PFSK-1 (cell line): Measurements from ENCODE around the gene NUDT3.

ENCODE experiments used
- FOXP2 ChIP-seq: optimal IDR thresholded peaks from 2 replicates; pipeline ENCODE3; 2011; ENCODE audit warnings: borderline replicate concordance, control low read depth, inconsistent platforms; ENCODE audit not compliant: insufficient read depth; ENCODE audit errors: extremely low read length, extremely low read depth
- POLR2AphosphoS5 ChIP-seq: IDR thresholded peaks from 2 replicates; pipeline ENCODE4 v1.6.1; 2012; ENCODE audit warnings: low read depth, mild to moderate bottlenecking, control low read depth, low read length, moderate library complexity
- REST ChIP-seq, 2 experiments: IDR thresholded peaks; 2 replicates each; pipeline versions ENCODE4 v1.6.1 to v1.8.0; 2011 to 2012; ENCODE audit warnings: low read depth in 2 of 2, low read length in 2 of 2, control low read depth in 1 of 2, inconsistent platforms in 1 of 2, mild to moderate bottlenecking in 1 of 2, moderate library complexity in 1 of 2; ENCODE audit not compliant: insufficient read depth in 1 of 2
- SIN3A ChIP-seq: IDR thresholded peaks from 2 replicates; pipeline ENCODE4 v1.6.1; 2012; ENCODE audit warnings: mild to moderate bottlenecking, low read length, moderate library complexity, borderline replicate concordance; ENCODE audit not compliant: insufficient read depth
- TAF1 ChIP-seq: IDR thresholded peaks from 2 replicates; pipeline ENCODE4 v1.6.1; 2012; ENCODE audit warnings: low read length, control low read depth, borderline replicate concordance; ENCODE audit not compliant: insufficient read depth

NUDT3 gene

DNA sequence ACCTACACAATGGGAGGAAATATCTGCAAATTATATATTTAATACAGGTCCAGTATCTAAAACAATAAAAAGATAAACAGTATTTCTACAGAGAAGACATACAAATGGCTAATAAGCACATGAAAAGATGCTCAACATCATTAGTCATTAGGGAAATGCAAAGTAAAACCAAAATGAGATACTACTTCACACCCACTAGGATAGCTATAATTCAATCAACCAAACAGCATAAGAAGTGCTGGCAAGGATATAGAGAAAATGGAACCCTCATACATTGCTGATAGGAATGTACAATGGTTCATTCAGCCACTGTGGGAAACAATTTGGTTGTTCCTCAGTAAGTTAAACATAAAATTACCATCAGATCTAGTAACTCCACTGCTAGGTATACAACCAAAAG lies 48.7 kb downstream of the NUDT3 start:
- TF ChIP-seq POLR2AphosphoS5: no peak
- TF ChIP-seq REST (IDR thresholded peaks at IDR 0.05; ENCODE audit: insufficient read depth in 1 of 2, low read depth in 2 of 2, low read length in 2 of 2): no peak
- no peak for TF ChIP-seq SIN3A

DNA sequence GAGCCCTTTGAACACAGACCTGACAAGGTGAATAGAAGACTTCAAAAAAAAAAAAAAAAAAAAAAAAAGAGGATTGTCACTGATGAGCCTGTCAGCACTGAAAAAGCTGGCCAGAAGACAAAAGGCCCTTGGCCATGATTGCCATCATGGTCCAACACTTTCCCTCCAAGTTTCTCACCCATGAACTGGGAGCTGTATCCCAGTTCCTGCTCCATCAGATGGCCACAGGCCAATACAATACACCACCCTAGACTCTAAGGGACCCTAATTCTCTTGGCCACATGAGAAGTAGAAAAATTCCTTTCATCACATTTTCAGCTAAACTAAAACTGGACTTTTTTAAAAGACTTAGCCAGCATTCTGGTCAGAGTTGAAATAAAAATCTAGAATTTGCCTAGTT lies 50.2 kb downstream of the NUDT3 start:
- TF ChIP-seq TAF1: no peak

DNA sequence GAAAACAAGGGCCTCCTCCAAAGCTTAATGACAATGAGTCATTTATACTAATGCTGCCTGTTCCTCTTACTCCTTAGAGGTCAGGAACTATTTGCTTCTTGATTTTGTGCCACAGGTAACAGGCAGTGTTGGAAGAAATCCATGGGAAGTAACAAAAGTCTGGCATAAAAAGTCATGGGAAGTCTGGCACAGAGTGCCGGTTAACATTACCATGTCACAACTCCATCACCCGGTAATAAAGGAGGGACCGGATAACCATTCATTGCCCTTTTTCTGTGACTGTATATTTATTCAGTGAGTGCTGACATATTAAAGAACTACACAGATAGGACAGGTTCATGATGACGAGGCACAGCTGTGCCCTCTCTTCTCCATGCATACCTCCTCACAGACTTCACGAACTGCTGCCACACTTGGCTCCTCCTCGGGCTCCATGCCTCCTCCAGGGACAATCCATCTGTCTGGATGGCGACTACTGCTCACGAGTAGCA lies 50.9 kb downstream of the NUDT3 start:
- no peak for TF ChIP-seq POLR2AphosphoS5
- TF ChIP-seq REST (IDR thresholded peaks at IDR 0.05; ENCODE audit: insufficient read depth in 1 of 2, low read depth in 2 of 2, low read length in 2 of 2): no peak
- TF ChIP-seq SIN3A: no peak
- TF ChIP-seq TAF1: no peak
- TF ChIP-seq FOXP2: no peak

GRCh38 chr6:34340906-34341480 lies 51.5 kb downstream of the NUDT3 start:
- no peak for TF ChIP-seq FOXP2
- TF ChIP-seq REST (IDR thresholded peaks at IDR 0.05; ENCODE audit: insufficient read depth in 1 of 2, low read depth in 2 of 2, low read length in 2 of 2): no peak
- no peak for TF ChIP-seq POLR2AphosphoS5
- no peak for TF ChIP-seq TAF1

DNA sequence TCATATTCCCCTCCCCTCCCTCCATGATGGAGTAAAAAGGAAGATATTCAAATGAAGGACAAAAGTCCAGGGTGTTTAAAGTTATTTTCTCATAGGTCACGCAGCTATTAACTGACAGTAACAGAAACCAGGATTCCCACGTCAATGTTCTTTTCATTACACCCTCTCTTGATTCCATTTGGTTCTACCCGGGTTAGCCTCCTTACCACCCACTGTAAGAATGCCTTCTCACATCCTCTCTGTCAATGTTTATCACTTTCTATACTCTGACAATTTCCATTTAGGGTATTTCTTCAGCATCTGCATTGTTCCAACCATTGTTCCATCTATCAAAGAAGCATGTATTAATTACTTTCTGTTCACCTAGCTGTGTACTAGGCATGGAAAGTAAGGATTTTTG lies 52.1 kb downstream of the NUDT3 start:
- TF ChIP-seq TAF1 (no peak), SIN3A (no peak), FOXP2 (no peak), REST (IDR thresholded peaks at IDR 0.05; ENCODE audit: insufficient read depth in 1 of 2, low read depth in 2 of 2, low read length in 2 of 2) (no peak), POLR2AphosphoS5 (no peak)

GRCh38 chr6:34339971-34340370 lies 52.5 kb downstream of the NUDT3 start:
- TF ChIP-seq FOXP2 (no peak), TAF1 (no peak), REST (IDR thresholded peaks at IDR 0.05; ENCODE audit: insufficient read depth in 1 of 2, low read depth in 2 of 2, low read length in 2 of 2) (no peak), POLR2AphosphoS5 (no peak), SIN3A (no peak)
